Stimulated activated naive CD8-positive, alpha-beta T cell treated with anti-CD3 and anti-CD28 coated beads, Interleukin-15, Interleukin-2, amounts not matched to agents 100 ng/mL and 50 ng/mL, for 24 hours (primary cell): ENCODE data around the gene UBALD2.
A peak's percentile ranks its signal among the peaks of the same experiment; 100 is the strongest.
"Not testable (repeated sequence)": the region's sequence is repeated elsewhere in the genome, so short reads cannot be mapped to it uniquely, and the experiment has no call there.

Source experiments
- H3K27ac Mint-ChIP-seq: one replicate; pipeline ENCODE4 v1.8.0; 2021; ENCODE audit warnings: mild to moderate bottlenecking, mixed read lengths
- H3K27me3 Mint-ChIP-seq: one replicate; pipeline ENCODE4 v1.8.0; 2021; ENCODE audit warnings: mixed read lengths
- H3K36me3 Mint-ChIP-seq: one replicate; pipeline ENCODE4 v1.8.0; 2021; ENCODE audit warnings: low read depth, mixed read lengths
- H3K4me1 Mint-ChIP-seq: one replicate; pipeline ENCODE4 v1.8.0; 2021; ENCODE audit warnings: low read depth, mixed read lengths
- H3K4me3 Mint-ChIP-seq: one replicate; pipeline ENCODE4 v1.8.0; 2021; ENCODE audit warnings: mild to moderate bottlenecking, mixed read lengths
- H3K9me3 Mint-ChIP-seq: one replicate; pipeline ENCODE4 v1.8.0; 2021; ENCODE audit warnings: mixed read lengths

The UBALD2 gene

DNA sequence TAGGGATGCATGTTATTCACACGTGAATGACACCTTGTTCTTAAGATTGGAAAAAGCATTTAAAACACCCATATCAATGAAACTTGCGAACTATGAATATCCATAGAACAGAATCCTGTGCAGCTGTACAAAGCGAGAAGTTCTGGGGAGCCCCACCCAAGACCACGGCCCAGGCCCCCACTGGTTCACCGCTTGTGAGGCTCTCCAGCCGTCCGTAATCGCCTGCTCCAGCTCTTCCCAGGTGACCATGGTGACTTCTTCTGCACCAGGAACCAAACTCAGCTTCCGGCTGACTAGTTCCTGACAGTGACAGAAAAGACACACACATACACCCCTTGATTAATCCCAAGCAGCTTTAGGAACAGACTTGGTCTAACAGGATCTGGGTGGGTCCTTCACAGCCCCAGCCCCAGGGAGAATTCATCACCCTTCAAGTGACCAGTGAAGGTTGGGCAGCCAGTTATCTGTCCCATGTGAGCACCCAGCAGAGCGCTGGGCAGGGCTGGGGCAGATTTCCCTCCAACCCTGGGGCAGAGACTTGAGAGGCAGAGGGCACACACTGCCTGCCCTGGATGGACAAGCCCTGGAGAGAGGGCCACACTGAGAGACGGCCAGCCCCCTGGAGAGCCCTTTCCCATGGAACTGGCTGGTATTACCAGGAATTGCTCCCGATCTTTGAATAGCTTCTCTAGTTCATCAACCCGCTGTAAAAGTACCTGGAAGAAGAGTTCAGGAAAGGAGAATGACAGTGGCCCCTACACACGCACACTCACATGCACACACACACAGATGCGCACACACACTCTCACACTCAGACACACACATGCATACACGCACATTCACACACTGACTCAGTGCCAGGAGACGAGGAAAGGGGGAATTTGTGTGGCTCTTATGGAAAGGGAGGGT is 39.3 kb downstream of the UBALD2 start:
- Mint-ChIP-seq H3K4me1 (no peaks in the 10 kb centered on the region), H3K27ac (no peak overlapping the region), H3K36me3 (peaks cover 3% of the 10 kb centered on the region), H3K27me3 (no peaks in the 10 kb centered on the region), H3K9me3 (no peaks in the 10 kb centered on the region), H3K4me3 (no peak overlapping the region)

DNA sequence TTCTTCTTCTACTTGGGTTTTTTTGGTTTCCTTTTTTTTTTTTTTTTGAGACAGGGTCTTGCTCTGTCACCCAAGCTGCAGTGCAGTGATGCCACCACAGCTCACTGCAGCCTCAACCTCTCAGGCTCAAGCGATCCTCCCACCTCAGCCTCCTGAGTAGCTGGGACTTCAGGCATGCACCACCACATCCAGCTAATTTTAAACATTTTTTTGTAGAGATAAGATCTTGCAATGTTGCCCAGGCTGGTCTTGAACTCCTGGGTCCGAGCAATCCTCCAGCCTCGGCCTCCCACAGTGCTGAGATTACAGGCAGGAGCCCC is 39.9 kb downstream of the UBALD2 start:
- not testable (repeated sequence) for H3K36me3 Mint-ChIP-seq, H3K4me3 Mint-ChIP-seq, H3K9me3 Mint-ChIP-seq, H3K4me1 Mint-ChIP-seq, H3K27me3 Mint-ChIP-seq, H3K27ac Mint-ChIP-seq

DNA sequence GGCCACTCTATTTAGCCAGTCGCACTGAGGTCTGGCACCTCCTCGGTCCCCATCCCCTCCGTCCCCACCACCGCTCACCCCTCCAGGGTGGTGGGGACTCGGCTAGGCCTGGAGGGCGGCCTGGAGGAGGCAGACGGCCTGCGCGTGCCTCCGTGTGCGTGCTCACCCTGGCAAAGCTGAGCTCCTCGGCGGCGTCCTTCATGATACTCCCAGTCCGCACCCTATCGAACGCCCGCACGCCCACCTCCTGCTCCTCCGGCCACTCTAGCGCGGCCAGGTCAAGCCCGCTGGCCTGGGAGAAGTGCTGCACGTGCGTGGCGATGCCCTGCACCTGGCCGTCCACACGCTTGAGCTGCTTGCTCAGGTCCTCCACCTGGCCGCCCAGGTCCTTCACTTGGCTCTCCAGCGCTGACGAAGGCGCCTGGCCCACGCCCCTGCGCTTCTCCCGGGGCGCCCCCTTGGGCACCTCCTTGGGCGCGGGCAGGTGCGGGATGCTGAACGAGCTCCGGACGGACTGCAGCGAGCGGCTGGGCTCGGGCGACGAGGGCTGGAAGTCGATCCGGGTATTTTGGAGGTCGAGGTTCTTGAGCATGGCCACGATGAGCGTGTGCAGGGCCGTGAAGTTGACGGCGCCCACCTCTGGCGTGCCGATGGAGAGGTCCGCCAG is 42.3 kb downstream of the UBALD2 start:
- H3K27ac Mint-ChIP-seq = no peak overlapping the region
- no peak overlapping the region for H3K4me3 Mint-ChIP-seq
- H3K4me1 Mint-ChIP-seq = no peaks in the 10 kb centered on the region
- H3K9me3 Mint-ChIP-seq = no peaks in the 10 kb centered on the region
- no peaks in the 10 kb centered on the region for H3K27me3 Mint-ChIP-seq
- peaks cover 15% of the 10 kb centered on the region for H3K36me3 Mint-ChIP-seq

DNA sequence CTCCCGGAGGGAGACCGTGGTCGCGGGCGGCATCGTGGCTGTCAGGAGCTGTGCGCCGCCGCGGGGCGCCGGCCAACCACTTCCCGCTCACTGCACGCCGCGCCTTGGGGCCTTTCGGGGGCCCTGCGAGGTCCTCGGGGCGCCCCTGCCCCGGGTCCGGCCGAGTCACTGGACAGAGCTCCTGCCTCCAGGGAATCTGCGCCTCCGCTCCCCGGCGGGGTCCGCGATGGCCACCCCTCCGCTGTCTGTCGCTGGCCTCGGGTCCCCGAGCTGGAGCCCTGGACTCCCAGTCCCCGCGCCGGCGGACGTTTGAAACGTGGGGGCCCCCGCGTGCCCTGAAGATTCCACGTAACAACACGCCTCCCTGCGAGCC is 42.8 kb downstream of the UBALD2 start, which contains the start of gene QRICH2:
Gene QRICH2 (minus strand): TSS at position 311 of the 373 bp plus-strand sequence. CDS start 278 bp downstream, at position 33.
- Mint-ChIP-seq H3K27ac (no peak within 1 kb of the TSS), H3K27me3 (no peaks in the 10 kb centered on the region), H3K4me3 (no peak within 1 kb of the TSS), H3K36me3 (peaks cover 15% of the 10 kb centered on the region), H3K4me1 (no peaks in the 10 kb centered on the region), H3K9me3 (no peaks in the 10 kb centered on the region)

DNA sequence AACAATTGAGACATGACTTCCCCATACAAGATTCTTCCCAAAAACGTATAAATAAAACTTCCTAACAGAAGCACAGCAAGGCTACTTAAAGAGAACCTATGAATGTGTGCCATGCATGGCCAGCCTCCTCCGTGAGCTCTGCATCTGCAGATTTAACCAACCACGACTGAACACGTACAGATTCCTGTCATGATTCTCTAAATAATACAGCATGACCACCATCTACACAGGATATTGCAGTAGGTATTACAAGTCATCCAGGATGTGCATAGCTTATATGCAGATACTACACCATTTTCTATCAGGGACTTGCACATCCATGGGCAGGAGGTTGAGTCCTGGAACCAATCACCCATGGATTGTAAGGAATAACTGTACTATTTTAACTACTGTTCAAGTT is 44.3 kb downstream of the UBALD2 start:
- no peak overlapping the region for H3K4me3 Mint-ChIP-seq
- no peaks in the 10 kb centered on the region for H3K27me3 Mint-ChIP-seq
- no peaks in the 10 kb centered on the region for H3K4me1 Mint-ChIP-seq
- H3K27ac Mint-ChIP-seq = peak overlapping the region; percentile 22
- peaks cover 16% of the 10 kb centered on the region for H3K36me3 Mint-ChIP-seq
- H3K9me3 Mint-ChIP-seq = no peaks in the 10 kb centered on the region

DNA sequence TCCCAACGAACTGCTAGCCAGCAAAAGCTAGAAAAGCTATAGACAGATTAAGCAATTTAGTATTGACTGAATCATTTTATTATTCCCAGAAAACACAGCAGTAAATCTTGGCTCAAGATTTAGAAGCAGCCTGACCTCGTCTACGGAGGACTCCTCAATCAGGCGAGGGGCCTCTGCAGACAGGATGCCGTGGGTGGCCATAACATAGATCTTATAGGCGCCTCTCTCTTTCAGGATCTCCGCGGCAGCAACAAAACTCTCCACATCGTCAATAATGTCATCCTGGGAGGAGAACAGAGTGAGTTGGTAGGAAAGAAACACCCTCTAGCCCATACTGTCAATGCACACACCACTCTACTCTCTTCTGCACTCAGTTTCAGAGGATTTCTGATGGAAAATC is 47.6 kb downstream of the UBALD2 start:
- Mint-ChIP-seq H3K27ac (no peak overlapping the region), H3K4me1 (peaks cover 6% of the 10 kb centered on the region), H3K4me3 (no peak overlapping the region), H3K9me3 (no peaks in the 10 kb centered on the region), H3K27me3 (no peaks in the 10 kb centered on the region), H3K36me3 (peaks cover 19% of the 10 kb centered on the region)

DNA sequence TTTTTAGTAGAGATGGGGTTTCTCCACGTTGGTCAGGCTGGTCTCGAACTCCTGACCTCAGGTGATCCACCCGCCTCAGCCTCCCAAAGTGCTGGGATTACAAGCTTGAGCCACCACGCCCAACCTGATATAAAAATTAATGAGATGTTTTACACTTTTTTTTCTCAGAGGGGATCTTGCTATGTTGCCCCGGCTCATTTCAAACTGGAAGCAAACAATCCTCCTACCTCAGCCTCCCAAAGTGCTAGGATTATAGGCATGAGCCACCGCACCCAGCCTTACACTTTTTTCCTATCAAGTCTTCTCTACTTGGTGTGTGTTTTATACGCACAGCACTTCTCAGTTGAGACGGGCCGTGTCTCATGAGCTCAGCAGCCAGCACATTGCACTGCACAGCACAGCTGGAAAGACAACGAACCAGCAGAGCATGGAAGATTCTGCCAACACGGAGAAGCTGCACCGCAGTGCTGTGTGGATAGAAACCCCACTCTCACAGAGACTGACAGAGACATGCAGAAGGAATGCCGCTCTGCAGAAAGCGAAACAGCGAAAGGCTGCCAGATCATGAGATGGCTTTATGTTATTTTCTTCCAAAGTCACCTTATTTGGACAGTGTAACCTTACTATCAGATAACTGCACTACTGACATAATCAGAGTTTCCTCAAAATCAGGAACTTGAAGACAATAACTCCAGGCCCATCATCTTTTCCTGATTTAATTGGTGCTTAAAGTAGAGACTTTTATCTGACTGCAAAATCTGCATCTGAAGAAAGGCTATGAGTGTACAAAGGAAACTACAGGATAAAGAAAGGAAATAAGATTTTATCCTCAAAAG is 49.5 kb downstream of the UBALD2 start:
- H3K27me3 Mint-ChIP-seq = no peaks in the 10 kb centered on the region
- H3K27ac Mint-ChIP-seq = no peak overlapping the region
- H3K4me3 Mint-ChIP-seq = no peak overlapping the region
- H3K4me1 Mint-ChIP-seq = peaks cover 6% of the 10 kb centered on the region
- H3K36me3 Mint-ChIP-seq = peaks cover 15% of the 10 kb centered on the region
- no peaks in the 10 kb centered on the region for H3K9me3 Mint-ChIP-seq

DNA sequence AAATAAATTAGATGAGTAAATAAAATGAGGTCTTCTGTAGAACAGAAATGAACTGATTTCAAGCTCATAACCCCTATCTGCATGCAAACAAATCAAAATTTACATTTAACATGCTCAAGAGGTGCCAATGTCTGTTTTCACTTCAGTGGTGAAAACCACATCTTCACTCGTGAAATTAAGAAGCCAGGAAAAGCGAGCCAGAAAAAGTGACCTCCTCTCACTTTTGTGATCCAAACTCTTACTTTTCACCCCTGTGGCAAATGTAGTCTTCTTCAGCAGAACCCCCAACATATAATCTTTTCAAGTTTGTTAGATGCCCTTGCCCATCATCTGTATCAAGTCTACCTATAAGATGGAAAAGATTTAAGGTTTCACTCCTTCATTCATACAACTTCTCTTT is 52.4 kb downstream of the UBALD2 start:
- H3K4me1 Mint-ChIP-seq = peaks cover 6% of the 10 kb centered on the region
- no peak overlapping the region for H3K27ac Mint-ChIP-seq
- H3K36me3 Mint-ChIP-seq = peaks cover 8% of the 10 kb centered on the region
- H3K27me3 Mint-ChIP-seq = no peaks in the 10 kb centered on the region
- H3K9me3 Mint-ChIP-seq = no peaks in the 10 kb centered on the region
- H3K4me3 Mint-ChIP-seq = no peak overlapping the region

DNA sequence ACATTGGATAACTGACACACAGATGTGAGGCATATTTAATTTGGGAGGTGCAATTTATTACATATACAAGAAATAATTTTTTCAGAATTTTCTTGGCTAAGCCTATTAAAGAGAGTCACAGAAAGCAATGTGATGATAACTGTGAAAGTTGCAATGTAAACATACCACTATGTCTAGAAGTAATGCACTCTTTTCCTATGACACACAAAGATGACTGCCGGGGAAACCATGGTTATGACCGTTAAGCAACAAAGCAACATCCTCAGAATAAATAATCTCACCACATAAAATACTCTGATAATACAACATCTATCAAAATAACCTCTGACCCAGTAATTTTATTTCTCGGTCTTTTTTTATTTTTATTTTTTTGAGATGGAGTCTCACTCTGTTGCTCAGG is 53.4 kb downstream of the UBALD2 start:
- Mint-ChIP-seq H3K36me3 (peaks cover 12% of the 10 kb centered on the region), H3K27ac (no peak overlapping the region), H3K4me3 (no peak overlapping the region), H3K27me3 (no peaks in the 10 kb centered on the region), H3K4me1 (peaks cover 6% of the 10 kb centered on the region), H3K9me3 (no peaks in the 10 kb centered on the region)
